Activated naive CD4-positive, alpha-beta T cell treated with anti-CD3 and anti-CD28 coated beads, Interleukin-2, amount 10 ng/mL, durations not matched to agents 7 days and 5 days (primary cell): Measurements from ENCODE around the gene UBE2J1.

ENCODE experiments used
- CTCF ChIA-PET: fragments of 350-600 bp; sonication (Branson Sonifier 250); formaldehyde crosslinking; loops from one replicate; lab custom pipeline; 2021; ENCODE audit warnings: antibody characterized with exemption; lab: Charles Lee
- DNase-seq: peaks from one replicate; pipeline ENCODE4 v3.0.0-alpha.2; 2020
- H3K27ac Mint-ChIP-seq: one replicate; pipeline ENCODE4 v1.8.0; 2021; ENCODE audit warnings: mild to moderate bottlenecking, moderate library complexity, mixed read lengths
- H3K27me3 Mint-ChIP-seq: one replicate; pipeline ENCODE4 v1.8.0; 2021; ENCODE audit warnings: mild to moderate bottlenecking, mixed read lengths
- H3K36me3 Mint-ChIP-seq: one replicate; pipeline ENCODE4 v1.8.0; 2021; ENCODE audit warnings: mixed read lengths
- H3K4me1 Mint-ChIP-seq: one replicate; pipeline ENCODE4 v1.8.0; 2021; ENCODE audit warnings: mixed read lengths
- H3K4me3 Mint-ChIP-seq: one replicate; pipeline ENCODE4 v1.8.0; 2021; ENCODE audit warnings: mild to moderate bottlenecking, moderate library complexity, mixed read lengths
- H3K9me3 Mint-ChIP-seq: one replicate; pipeline ENCODE4 v1.8.0; 2021; ENCODE audit warnings: mixed read lengths

Gene UBE2J1

GRCh38 chr6:89379281-89379680 is 26.8 kb upstream of the UBE2J1 start:
- no peak overlapping the region for H3K27ac Mint-ChIP-seq
- no peaks in the 10 kb centered on the region for H3K9me3 Mint-ChIP-seq
- no peaks in the 10 kb centered on the region for H3K27me3 Mint-ChIP-seq
- CTCF ChIA-PET = interaction anchor here (0.9 to 1.4 kb wide), 2 partner anchors 12 to 49 kb away, joined by 3 read pairs; no protein-coding TSS in a partner anchor
- H3K4me3 Mint-ChIP-seq = no peak overlapping the region
- H3K4me1 Mint-ChIP-seq = peaks cover 23% of the 10 kb centered on the region
- DNase-seq = no peak
- H3K36me3 Mint-ChIP-seq = peaks cover 3% of the 10 kb centered on the region

- DNase-seq = no peak
- H3K4me3 Mint-ChIP-seq = no peak overlapping the region
- H3K36me3 Mint-ChIP-seq = peaks cover 3% of the 10 kb centered on the region
- H3K27ac Mint-ChIP-seq = no peak overlapping the region
- H3K9me3 Mint-ChIP-seq = no peaks in the 10 kb centered on the region
- H3K4me1 Mint-ChIP-seq = peaks cover 28% of the 10 kb centered on the region
- no peaks in the 10 kb centered on the region for H3K27me3 Mint-ChIP-seq
- CTCF ChIA-PET = interaction anchor here (0.9 to 1.4 kb wide), 2 partner anchors 11 to 50 kb away, joined by 3 read pairs; no protein-coding TSS in a partner anchor
Measured at GRCh38 chr6:89378628-89379027, 26.1 kb upstream of the UBE2J1 start.

- no peaks in the 10 kb centered on the region for H3K27me3 Mint-ChIP-seq
- H3K27ac Mint-ChIP-seq = peak overlapping the region; percentile 82
- H3K36me3 Mint-ChIP-seq = no peaks in the 10 kb centered on the region
- peaks cover 42% of the 10 kb centered on the region for H3K4me1 Mint-ChIP-seq
- peak; percentile 90 for DNase-seq
- H3K4me3 Mint-ChIP-seq = peak overlapping the region; percentile 21
- CTCF ChIA-PET = interaction anchor here (0.9 to 1.8 kb wide), 7 partner anchors 9 to 393 kb away, joined by 3 to 10 read pairs (median 4); no protein-coding TSS in a partner anchor
- H3K9me3 Mint-ChIP-seq = no peaks in the 10 kb centered on the region
Measured at GRCh38 chr6:89375427-89376267, 23.1 kb upstream of the UBE2J1 start.

GRCh38 chr6:89372506-89372901 is 20.0 kb upstream of the UBE2J1 start:
- CTCF ChIA-PET = interaction anchor here (0.5 to 4.1 kb wide), 41 partner anchors 8 to 1107 kb away, joined by 3 to 26 read pairs (median 5); partner anchors contain the start of genes ANKRD6 and RRAGD
- H3K4me1 Mint-ChIP-seq = peaks cover 45% of the 10 kb centered on the region
- H3K36me3 Mint-ChIP-seq = no peaks in the 10 kb centered on the region
- peak; percentile 52 for DNase-seq
- H3K27ac Mint-ChIP-seq = peak overlapping the region; percentile 84
- H3K9me3 Mint-ChIP-seq = no peaks in the 10 kb centered on the region
- H3K27me3 Mint-ChIP-seq = no peaks in the 10 kb centered on the region
- no peak overlapping the region for H3K4me3 Mint-ChIP-seq

DNA sequence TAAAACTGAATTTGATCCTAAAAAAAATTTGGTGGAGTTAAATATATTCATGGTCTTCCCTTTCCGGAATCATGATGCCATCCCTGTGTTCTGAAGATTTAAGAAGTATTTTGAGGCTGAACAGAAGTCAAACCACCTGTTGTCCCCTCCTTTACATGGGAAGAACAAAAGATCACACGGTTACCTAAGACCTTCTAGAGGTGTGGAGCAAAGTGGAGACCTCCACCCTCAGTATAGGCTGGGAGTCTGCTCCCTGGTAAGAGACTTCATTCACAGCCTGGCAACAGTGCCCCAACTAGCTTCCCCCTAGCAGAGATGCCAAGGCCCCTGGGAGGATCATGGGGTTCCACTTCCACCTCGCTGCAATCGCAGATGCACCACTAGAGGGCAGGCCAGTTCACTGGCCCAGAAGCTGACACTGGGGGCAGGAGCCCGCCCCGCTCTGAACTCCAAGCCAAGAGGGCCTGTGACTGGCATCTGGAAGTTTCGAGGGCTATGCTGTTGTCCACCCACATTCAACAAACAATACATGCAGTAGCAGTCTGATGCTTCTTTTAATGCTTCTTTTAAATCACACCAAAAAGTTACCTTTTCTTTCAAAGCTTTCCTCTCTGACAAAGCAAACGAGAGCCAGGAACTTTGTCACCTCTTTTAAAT is 19.5 kb upstream of the UBE2J1 start:
- no peaks in the 10 kb centered on the region for H3K9me3 Mint-ChIP-seq
- no peaks in the 10 kb centered on the region for H3K27me3 Mint-ChIP-seq
- CTCF ChIA-PET = interaction anchor here (0.5 to 4.1 kb wide), 43 partner anchors 8 to 1107 kb away, joined by 3 to 26 read pairs (median 4); partner anchors contain the start of genes ANKRD6 and RRAGD
- DNase-seq = peak; percentile 85
- H3K4me1 Mint-ChIP-seq = peaks cover 45% of the 10 kb centered on the region
- H3K36me3 Mint-ChIP-seq = no peaks in the 10 kb centered on the region
- no peak overlapping the region for H3K4me3 Mint-ChIP-seq
- H3K27ac Mint-ChIP-seq = peak overlapping the region; percentile 84

DNA sequence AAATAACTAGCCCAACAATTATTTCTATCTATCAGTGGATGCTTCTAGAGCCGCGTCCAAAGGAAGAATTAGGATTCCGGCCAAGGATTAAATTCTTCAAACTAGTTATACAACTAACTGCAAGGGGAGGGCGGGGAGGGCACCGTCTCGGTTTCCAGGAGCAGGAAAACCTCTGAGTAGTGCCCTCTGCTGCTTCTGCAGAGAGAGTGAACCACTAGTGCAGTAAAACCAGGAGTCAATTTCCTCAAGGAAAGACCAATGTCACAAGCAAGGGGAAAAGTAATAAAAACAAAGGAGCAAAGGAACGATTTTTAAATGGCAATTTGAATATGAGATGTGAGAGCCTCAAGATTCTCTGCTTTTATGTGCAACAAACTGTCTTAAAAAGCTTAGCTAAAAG is 16.5 kb upstream of the UBE2J1 start:
- Mint-ChIP-seq H3K27ac (no peak overlapping the region), H3K36me3 (peaks cover under 1% of the 10 kb centered on the region), H3K4me1 (peaks cover 43% of the 10 kb centered on the region), H3K4me3 (no peak overlapping the region), H3K9me3 (no peaks in the 10 kb centered on the region), H3K27me3 (no peaks in the 10 kb centered on the region)
- no peak for DNase-seq
- CTCF ChIA-PET = interaction anchor here (0.7 to 4.1 kb wide), 10 partner anchors 13 to 387 kb away, joined by 3 to 16 read pairs (median 4); partner anchors contain the start of gene ANKRD6

- Mint-ChIP-seq H3K4me3 (no peak overlapping the region), H3K36me3 (peaks cover 2% of the 10 kb centered on the region), H3K27ac (no peak overlapping the region), H3K4me1 (peaks cover 45% of the 10 kb centered on the region), H3K27me3 (no peaks in the 10 kb centered on the region), H3K9me3 (peaks cover under 1% of the 10 kb centered on the region)
- CTCF ChIA-PET = interaction anchor here (0.8 to 4.1 kb wide), 11 partner anchors 12 to 386 kb away, joined by 3 to 16 read pairs (median 4); partner anchors contain the start of genes ANKRD6 and UBE2J1
- DNase-seq = peak; percentile 73
Measured at GRCh38 chr6:89368107-89368506, 15.6 kb upstream of the UBE2J1 start.

DNA sequence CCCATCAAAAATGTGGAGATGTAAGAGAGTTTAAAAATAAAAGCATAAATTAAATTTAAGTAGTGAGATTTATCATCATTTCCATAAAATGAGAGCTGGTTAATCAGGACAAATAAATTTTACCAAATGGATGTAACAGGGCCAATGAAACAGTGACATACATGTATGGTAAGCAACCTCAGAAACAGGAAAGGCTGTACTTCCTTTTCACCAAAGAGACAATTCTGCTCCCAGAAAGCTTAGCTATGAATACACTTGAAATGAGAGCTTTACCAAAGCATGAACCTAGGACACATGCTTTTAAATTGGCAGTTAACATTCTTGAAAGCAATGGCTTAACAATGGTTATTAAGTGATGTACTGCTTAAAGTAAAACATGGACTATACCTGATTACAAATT is 12.1 kb upstream of the UBE2J1 start:
- Mint-ChIP-seq H3K4me3 (no peak overlapping the region), H3K27me3 (no peaks in the 10 kb centered on the region), H3K9me3 (peaks cover 3% of the 10 kb centered on the region), H3K36me3 (peaks cover 4% of the 10 kb centered on the region), H3K27ac (no peak overlapping the region), H3K4me1 (peaks cover 50% of the 10 kb centered on the region)
- no peak for DNase-seq
- CTCF ChIA-PET = interaction anchor here (1.0 to 3.1 kb wide), 5 partner anchors 8 to 382 kb away, joined by 3 to 21 read pairs (median 7); no protein-coding TSS in a partner anchor

GRCh38 chr6:89361171-89361570 is 8.6 kb upstream of the UBE2J1 start:
- H3K4me3 Mint-ChIP-seq = no peak overlapping the region
- H3K9me3 Mint-ChIP-seq = peaks cover 3% of the 10 kb centered on the region

DNA sequence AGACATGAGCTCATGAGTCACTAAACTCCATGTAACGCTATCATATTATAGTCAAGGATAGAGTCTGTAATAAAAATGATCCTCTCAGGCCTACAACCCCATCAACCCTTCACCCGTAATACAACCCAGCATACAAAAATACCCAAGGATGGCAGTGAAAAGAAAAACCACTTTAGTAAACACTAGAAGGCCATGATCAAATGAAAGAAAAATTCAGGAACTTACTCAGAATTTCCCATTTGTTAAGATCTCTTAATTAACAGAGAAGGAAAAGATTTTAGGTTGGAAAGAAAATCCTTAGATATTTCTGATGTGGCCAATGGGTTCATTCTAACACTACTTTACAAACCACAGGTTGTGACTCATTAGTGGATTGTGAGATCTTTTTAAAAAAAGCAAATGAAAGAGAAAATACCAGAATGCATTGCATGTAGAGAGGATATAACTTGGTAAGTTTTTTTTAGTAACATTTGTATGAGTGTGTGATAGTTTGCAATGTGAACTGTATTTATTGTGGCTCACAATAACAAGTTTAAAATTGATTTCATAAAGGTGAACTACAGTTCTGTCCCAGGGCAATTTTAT is 8.0 kb upstream of the UBE2J1 start:
- H3K9me3 Mint-ChIP-seq = peaks cover 3% of the 10 kb centered on the region
- peaks cover 4% of the 10 kb centered on the region for H3K36me3 Mint-ChIP-seq
- CTCF ChIA-PET = interaction anchor here (2.7 kb wide), 1 partner anchor 12 kb away, joined by 13 read pairs; no protein-coding TSS in a partner anchor
- no peaks in the 10 kb centered on the region for H3K27me3 Mint-ChIP-seq
- no peak for DNase-seq
- no peak overlapping the region for H3K4me3 Mint-ChIP-seq
- peaks cover 70% of the 10 kb centered on the region for H3K4me1 Mint-ChIP-seq
- H3K27ac Mint-ChIP-seq = peak overlapping the region; percentile 75

More at GRCh38 chr6:89361171-89361570, 8.6 kb upstream of the UBE2J1 start:
- CTCF ChIA-PET = interaction anchor here (2.7 kb wide), 1 partner anchor 11 kb away, joined by 13 read pairs; no protein-coding TSS in a partner anchor
- Mint-ChIP-seq H3K36me3 (peaks cover 4% of the 10 kb centered on the region), H3K4me1 (peaks cover 69% of the 10 kb centered on the region), H3K27me3 (no peaks in the 10 kb centered on the region), H3K27ac (no peak overlapping the region)
- no peak for DNase-seq

GRCh38 chr6:89359561-89359960 is 7.0 kb upstream of the UBE2J1 start:
- Mint-ChIP-seq H3K4me1 (peaks cover 65% of the 10 kb centered on the region), H3K4me3 (no peak overlapping the region), H3K27me3 (no peaks in the 10 kb centered on the region), H3K36me3 (peaks cover 4% of the 10 kb centered on the region), H3K9me3 (peaks cover 3% of the 10 kb centered on the region), H3K27ac (no peak overlapping the region)
- no peak for DNase-seq
- CTCF ChIA-PET = interaction anchor here (2.7 kb wide), 1 partner anchor 12 kb away, joined by 13 read pairs; no protein-coding TSS in a partner anchor

GRCh38 chr6:89357390-89357789 is 4.9 kb upstream of the UBE2J1 start:
- peak overlapping the region; percentile 65 for H3K4me3 Mint-ChIP-seq
- H3K4me1 Mint-ChIP-seq = peaks cover 66% of the 10 kb centered on the region
- H3K36me3 Mint-ChIP-seq = no peaks in the 10 kb centered on the region
- CTCF ChIA-PET = interaction anchor here (1.6 to 2.1 kb wide), 2 partner anchors 15 to 374 kb away, joined by 5 to 12 read pairs; no protein-coding TSS in a partner anchor
- H3K27ac Mint-ChIP-seq = peak overlapping the region; percentile 87
- peak; percentile 34 for DNase-seq
- H3K9me3 Mint-ChIP-seq = no peaks in the 10 kb centered on the region
- no peaks in the 10 kb centered on the region for H3K27me3 Mint-ChIP-seq

- Mint-ChIP-seq H3K9me3 (no peaks in the 10 kb centered on the region), H3K27ac (peak overlapping the region; percentile 87), H3K36me3 (peaks cover 3% of the 10 kb centered on the region), H3K4me3 (peak overlapping the region; percentile 65), H3K4me1 (peaks cover 70% of the 10 kb centered on the region), H3K27me3 (no peaks in the 10 kb centered on the region)
- no peak for DNase-seq
- CTCF ChIA-PET = interaction anchor here (0.6 to 2.1 kb wide), 5 partner anchors 11 to 395 kb away, joined by 3 to 12 read pairs (median 5); no protein-coding TSS in a partner anchor
Measured at GRCh38 chr6:89356642-89357170, 4.2 kb upstream of the UBE2J1 start.
